Lower lobe of right lung (tissue), 2 donors: ENCODE results near the gene HIC1. TPM values are rescaled to one million over a fixed set of nuclear protein-coding genes. Genes with fewer than 3 reads are reported as not detected.

Source experiments
- ATAC-seq, 2 donors: fragments of 200-7000 bp; cut with Tn5 transposase; one replicate each; pipeline ENCODE4 v1.9.1; 2020 to 2022; ENCODE audit warnings: mild to moderate bottlenecking in 2 of 2, moderate library complexity in 2 of 2
- DNase-seq: peaks from one replicate; pipeline ENCODE4 v3.0.0-alpha.2; 2020
- H3K27ac ChIP-seq: fragments of 200-600 bp; one replicate; pipeline ENCODE4 v1.8.0; 2022
- H3K27me3 ChIP-seq: fragments of 200-600 bp; one replicate; pipeline ENCODE4 v1.8.0; 2022; ENCODE audit warnings: low read depth
- H3K36me3 ChIP-seq: fragments of 200-600 bp; one replicate; pipeline ENCODE4 v1.8.0; 2022; ENCODE audit warnings: mild to moderate bottlenecking
- H3K4me1 ChIP-seq: fragments of 200-600 bp; one replicate; pipeline ENCODE4 v1.8.0; 2022
- H3K4me3 ChIP-seq: fragments of 200-600 bp; one replicate; pipeline ENCODE4 v1.8.0; 2022; ENCODE audit warnings: mild to moderate bottlenecking
- H3K9me3 ChIP-seq: fragments of 200-600 bp; one replicate; pipeline ENCODE4 v1.8.0; 2022
- intact Hi-C: fragments of 100-400 bp; cut with DNase I; formaldehyde crosslinking; loops from one replicate; pipeline ENCODE4 v1.11.0; 2022
- total RNA-seq: library from RNA; stranded (reverse); fragmentation: NEBNext Ultra II Directional; extraction: Animal tissue kit (Norgen Biotek cat#: 25700); gene quantifications from one replicate; pipeline ENCODE4 v1.2.1, GENCODE V29; 2021
- TF ChIP-seq, protein P1 (sequence below): fragments of 200-600 bp; IDR thresholded peaks from one replicate; pipeline ENCODE4 v1.8.0; 2022; ENCODE audit warnings: antibody characterized with exemption, mild to moderate bottlenecking
- donor health status: DM: no; HTN: yes; CAD: no; lungs with severe emphysema.

HIC1 gene
- total RNA-seq, 1 donor from 2014 or later, result 20.6 TPM

DNA sequence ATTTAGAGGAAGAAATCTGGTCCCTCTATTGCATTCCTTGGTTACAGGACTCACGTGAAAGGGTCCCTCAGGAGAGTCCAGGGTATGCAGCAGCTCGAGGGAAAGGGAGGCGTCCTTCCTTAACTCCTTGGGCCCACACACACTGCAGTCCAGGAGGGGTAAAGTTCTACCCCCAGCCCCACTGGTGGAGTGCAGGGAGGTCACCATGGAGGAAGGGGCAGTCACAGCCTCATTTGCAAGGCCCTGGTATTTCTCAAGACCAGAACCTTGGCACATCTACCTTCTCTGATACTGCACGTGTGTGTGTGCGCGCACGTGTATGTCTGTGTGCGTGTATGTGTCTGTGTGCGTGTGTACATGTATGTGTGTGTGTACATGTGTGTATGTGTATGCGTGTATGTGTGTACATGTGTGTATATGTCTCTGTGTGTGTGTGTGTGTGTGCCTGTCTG, 11.1 kb downstream of the HIC1 start:
- Histone ChIP-seq H3K4me1 (peaks cover 74% of the 10 kb centered on the region), H3K27ac (peak overlapping the region; percentile 87), H3K4me3 (no peak overlapping the region), H3K9me3 (no peaks in the 10 kb centered on the region), H3K27me3 (no peaks in the 10 kb centered on the region), H3K36me3 (peaks cover 42% of the 10 kb centered on the region)
- intact Hi-C loops, result no loop called here
- ATAC-seq (no peak), DNase-seq (no peak)
- TF ChIP-seq, protein P1, sequence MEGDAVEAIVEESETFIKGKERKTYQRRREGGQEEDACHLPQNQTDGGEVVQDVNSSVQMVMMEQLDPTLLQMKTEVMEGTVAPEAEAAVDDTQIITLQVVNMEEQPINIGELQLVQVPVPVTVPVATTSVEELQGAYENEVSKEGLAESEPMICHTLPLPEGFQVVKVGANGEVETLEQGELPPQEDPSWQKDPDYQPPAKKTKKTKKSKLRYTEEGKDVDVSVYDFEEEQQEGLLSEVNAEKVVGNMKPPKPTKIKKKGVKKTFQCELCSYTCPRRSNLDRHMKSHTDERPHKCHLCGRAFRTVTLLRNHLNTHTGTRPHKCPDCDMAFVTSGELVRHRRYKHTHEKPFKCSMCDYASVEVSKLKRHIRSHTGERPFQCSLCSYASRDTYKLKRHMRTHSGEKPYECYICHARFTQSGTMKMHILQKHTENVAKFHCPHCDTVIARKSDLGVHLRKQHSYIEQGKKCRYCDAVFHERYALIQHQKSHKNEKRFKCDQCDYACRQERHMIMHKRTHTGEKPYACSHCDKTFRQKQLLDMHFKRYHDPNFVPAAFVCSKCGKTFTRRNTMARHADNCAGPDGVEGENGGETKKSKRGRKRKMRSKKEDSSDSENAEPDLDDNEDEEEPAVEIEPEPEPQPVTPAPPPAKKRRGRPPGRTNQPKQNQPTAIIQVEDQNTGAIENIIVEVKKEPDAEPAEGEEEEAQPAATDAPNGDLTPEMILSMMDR, result no peak

DNA sequence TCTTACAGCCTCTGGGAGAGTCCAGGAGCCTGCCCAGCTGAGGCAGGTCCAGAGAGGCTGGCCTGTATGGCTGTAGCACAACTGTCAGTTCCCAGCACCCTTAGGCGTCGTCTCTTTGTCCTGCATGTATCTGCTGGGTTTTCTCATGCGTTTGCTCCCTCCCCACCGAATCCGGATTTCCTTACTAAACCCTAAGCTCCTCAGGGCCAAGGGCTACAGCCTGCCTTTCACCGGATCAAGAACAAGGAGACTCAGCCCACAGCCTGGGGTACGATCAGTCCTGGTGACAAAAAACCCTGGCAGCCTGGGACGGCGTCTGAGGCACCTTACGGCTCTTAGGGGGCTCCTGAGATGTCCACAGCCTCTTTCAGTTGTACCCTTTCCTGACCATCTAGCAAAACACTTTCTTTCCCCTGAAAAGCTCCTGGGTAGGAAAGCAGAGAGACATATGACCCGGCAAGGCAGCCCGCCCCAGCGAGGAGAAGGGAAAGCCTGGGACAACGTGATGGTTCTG, 12.2 kb downstream of the HIC1 start:
- intact Hi-C loops, result no loop called here
- Histone ChIP-seq H3K27ac (peak overlapping the region; percentile 87), H3K27me3 (no peaks in the 10 kb centered on the region), H3K4me3 (no peak overlapping the region), H3K36me3 (peaks cover 35% of the 10 kb centered on the region), H3K4me1 (peaks cover 72% of the 10 kb centered on the region), H3K9me3 (no peaks in the 10 kb centered on the region)
- ATAC-seq, result no peak
- TF ChIP-seq, protein P1, result no peak
- no peak for DNase-seq

DNA sequence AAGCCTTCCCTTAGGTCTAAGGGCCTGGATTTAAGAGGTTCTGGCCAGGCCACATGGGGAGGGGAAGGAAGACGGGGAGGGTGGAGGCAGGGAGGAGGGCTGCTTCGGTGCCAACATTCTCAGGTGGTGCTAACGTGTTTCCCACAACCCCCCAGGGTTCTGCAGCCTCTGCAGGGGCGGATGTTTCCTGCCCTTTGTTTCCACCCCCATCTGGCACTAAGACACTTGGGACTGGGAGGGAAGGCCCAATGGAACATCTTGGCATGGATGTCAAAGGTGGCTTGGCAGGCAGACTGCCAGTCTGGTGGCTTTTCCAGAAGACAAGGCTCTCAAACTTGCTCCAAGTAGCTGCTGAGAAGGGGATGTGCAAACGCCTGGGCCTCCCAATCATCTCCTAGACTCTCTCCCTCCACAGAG, 12.7 kb downstream of the HIC1 start:
- Histone ChIP-seq H3K4me3 (no peak overlapping the region), H3K27me3 (no peaks in the 10 kb centered on the region), H3K27ac (peak overlapping the region; percentile 87), H3K4me1 (peaks cover 72% of the 10 kb centered on the region), H3K9me3 (no peaks in the 10 kb centered on the region), H3K36me3 (peaks cover 35% of the 10 kb centered on the region)
- TF ChIP-seq, protein P1, result no peak
- intact Hi-C loops, result no loop called here
- no peak for ATAC-seq
- no peak for DNase-seq

DNA sequence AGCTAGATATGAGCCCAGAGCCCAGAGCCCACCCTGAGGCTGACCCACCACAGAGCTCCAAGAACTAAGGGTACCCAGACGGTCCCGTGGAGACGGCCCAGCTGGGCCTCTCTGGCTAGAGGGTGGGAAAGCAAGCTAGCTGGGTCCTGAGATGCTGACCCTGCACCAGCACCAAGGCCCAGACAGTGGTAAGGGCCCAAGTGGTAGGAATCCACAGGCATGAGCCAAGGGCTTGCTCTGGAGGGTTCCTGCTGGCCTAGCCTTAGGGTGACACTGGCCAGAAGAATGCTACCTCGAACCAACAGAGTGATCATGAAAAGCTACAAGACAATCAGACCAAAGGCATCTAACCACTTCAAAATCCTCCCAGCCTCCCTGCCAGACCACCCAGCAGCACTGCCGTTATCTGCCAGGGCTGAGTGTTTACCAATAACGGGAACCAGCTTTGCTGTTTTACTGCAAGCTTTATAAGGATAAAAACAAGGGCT, 13.2 kb downstream of the HIC1 start:
- DNase-seq (no peak), ATAC-seq (no peak)
- TF ChIP-seq, protein P1, result no peak
- Histone ChIP-seq H3K36me3 (peaks cover 35% of the 10 kb centered on the region), H3K27me3 (no peaks in the 10 kb centered on the region), H3K9me3 (no peaks in the 10 kb centered on the region), H3K4me1 (peaks cover 71% of the 10 kb centered on the region), H3K27ac (peak overlapping the region; percentile 87), H3K4me3 (no peak overlapping the region)
- intact Hi-C loops, result no loop called here

DNA sequence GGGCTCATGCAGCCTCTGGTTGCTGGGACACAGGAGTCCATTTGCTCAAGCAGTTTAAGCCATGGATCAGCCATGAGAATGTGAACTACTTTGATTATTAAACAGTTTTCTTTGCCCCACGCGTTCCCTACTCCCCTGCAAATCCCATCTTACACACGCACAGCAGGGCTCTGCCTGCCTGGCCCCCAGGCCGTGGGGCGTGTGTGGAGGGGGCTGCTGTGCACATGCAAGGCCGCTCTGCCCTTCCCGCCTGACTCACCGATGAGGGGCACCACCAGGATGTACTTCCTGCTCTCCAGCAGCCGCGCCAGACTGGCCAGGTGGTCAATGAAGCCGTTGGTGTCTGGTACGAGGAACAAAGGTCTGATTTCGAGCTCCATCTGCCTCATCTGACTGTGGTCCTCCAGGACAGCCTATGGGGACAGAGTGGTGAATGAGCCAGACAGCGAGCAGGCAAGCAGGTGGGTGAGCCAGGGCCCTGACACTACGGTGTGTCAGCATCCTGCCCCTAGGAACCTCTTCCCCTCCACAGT, 13.7 kb downstream of the HIC1 start:
- H3K4me3 ChIP-seq, result no peak overlapping the region
- DNase-seq (no peak), ATAC-seq (no peak)
- no peaks in the 10 kb centered on the region for H3K27me3 ChIP-seq
- H3K9me3 ChIP-seq, result no peaks in the 10 kb centered on the region
- intact Hi-C loops, result no loop called here
- H3K36me3 ChIP-seq, result peaks cover 35% of the 10 kb centered on the region
- TF ChIP-seq, protein P1, result no peak
- H3K4me1 ChIP-seq, result peaks cover 74% of the 10 kb centered on the region
- peak overlapping the region; percentile 87 for H3K27ac ChIP-seq
